NOMO-1 (cell line): ENCODE measurements around the gene PLP2.
"Not testable (repeated sequence)": the region's sequence is repeated elsewhere in the genome, so short reads cannot be mapped to it uniquely, and the experiment has no call there.

ENCODE experiments used
- DNase-seq, 2 experiments: peaks; one replicate each; lab custom pipeline; 2025; ENCODE audit not compliant: unreplicated experiment in 2 of 2; lab: John Stamatoyannopoulos, UW

The PLP2 gene

DNA sequence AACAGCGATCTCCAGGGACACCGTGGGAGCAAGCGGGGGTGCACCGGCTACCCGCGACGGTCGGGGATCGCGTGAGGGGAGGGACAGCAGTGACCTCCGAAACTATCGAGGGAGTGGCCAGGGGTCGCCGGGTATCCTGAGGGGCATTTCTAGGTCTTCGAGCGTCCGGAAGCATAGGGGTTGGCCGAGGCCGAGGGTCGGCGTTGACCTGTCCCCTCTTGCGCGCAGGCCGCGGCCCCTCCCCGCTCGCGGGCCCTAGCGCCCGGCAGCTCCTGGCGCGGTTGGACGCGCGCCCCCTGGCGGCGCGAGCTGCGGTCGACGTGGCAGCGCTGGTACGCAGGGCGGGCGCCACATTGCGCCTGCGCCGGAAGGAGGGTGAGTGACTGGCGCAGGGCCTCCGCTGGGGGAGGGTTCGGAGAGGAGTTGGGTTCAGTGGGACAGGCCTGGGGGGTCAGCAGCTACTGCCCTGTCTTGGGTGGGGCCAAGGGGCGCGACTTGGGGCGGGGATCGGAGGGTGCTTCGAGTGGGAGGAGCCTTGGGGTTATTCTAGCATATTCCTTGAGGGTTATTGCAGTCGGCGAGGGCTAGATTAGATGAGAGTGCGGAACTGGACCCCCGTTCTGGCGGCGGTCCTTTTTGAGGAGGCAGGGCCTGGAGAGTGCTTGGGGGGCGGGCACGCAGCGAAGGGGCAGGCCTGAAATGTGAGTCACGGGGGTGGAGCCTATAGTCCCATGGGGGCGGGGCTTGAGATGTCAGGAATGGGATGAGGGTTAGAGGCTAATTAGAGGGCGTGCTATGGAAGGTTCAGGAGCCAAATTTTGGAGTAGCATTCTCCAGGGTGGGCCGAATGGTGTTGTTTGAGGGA lies 7.9 kb upstream of the PLP2 start:
- peak; percentile 74 to 78 for DNase-seq

DNA sequence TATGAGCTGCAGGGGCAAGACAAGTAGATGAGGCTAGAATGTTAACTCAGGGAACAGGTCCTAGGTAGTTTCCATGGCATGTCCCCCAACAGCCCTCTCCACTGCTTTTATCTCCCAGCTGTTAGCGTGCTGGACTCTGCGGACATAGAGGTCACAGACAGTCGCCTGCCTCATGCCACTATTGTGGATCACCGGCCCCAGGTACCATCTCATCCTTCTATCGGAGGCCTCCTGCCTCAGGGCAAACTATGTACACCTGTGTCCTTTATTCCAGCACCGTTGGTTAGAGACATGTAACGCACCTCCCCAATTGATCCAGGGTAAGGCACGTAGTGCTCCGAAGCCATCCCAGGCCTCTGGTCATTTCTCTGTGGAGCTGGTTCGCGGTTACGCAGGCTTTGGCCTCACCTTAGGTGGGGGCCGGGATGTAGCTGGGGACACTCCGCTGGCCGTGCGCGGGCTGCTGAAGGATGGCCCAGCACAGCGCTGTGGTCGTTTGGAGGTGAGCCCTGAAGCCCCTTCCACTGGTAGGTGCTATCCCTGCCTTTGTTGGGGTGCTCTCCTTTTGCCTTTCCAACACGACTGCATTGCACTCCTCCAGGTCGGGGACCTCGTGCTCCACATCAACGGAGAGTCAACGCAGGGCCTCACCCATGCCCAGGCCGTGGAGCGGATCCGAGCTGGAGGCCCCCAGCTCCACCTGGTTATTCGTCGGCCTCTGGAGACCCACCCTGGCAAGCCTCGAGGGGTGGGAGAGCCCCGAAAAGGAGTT lies 6.9 kb upstream of the PLP2 start:
- no peak for DNase-seq

- peak; percentile 86 to 92 for DNase-seq
These were observed 5.5 kb upstream of the PLP2 start for GRCh38 chrX:49165901-49166881.

DNA sequence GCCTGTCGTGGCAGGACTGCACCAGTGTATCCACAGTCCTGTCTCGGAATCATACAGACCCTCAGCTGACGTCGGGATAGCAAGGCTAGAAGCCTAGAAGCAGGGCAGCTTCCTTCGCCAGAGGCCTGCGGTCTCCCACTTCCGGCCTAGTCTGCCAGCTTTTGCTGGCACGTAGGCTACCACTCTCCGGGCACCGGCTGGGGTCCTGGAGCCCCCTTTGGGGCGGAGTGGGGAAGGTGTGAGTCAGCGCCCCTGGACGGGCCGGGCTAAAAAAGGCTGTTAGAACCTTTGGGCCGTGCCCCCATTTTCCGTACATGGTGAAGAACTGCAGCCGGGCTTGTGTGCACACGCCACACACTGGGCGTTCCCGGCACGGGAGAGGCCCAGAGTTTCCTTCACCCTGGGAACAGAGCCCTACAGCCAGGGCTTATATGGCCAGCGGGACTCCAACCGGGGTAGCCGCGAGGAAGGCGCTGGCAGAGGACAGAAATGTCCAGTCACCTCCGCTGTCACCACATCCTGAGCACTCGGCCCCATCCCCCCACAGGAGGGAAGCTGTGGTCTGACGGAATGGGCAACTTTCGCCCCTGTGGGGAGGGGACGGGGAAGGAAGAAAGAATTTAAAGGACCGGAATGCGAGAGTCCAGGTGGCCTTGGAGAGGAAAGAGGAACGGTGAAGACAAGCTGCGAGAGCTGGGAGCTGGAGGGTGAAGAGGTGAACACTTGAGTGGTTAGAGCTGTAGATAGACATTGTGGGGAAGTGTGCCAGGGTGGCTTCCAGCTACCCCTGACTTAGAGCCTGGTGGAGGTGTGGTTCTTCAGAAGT lies 4.6 kb upstream of the PLP2 start:
- DNase-seq, result peak; percentile 78 to 90

DNA sequence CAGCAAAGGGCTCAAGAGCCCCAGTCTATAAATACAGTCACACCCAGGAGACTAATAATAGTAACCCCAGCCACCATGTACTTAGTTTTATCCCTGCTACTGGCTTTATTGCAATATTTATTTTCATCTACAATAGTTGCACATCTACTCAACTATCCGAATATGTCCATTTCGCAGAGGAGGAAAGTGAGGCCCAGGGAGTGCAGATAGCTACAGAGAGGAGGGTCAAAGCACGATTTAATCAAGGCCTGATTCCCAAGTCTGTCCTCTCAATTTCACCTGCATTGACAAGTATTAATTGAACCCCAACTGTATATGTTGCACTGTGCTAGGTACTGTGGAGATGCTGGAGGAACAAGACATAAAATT lies 4.0 kb upstream of the PLP2 start:
- DNase-seq, result no peak

- peak; percentile 73 to 76 for DNase-seq
These were observed 632 bp downstream of the PLP2 start for GRCh38 chrX:49172280-49172780.

DNA sequence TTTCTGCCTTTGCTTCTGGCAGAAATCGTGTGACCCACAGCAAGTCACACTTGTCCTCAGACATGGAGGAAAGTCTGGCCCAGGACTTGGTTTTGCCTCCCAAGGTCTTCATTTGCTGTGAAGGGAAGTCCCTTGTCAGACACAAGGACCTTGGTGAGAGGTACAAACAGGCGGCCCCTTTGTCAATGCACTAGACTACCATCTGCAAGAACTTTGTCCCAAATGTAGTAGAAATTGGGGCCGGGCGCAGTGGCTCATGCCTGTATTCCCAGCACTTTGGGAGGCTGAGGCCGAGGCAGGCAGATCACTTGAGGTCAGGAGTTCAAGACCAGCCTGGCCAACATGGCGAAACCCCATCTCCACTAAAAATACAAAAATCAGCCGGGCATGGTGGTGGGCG lies 1.8 kb downstream of the PLP2 start:
- not testable (repeated sequence) for DNase-seq

DNA sequence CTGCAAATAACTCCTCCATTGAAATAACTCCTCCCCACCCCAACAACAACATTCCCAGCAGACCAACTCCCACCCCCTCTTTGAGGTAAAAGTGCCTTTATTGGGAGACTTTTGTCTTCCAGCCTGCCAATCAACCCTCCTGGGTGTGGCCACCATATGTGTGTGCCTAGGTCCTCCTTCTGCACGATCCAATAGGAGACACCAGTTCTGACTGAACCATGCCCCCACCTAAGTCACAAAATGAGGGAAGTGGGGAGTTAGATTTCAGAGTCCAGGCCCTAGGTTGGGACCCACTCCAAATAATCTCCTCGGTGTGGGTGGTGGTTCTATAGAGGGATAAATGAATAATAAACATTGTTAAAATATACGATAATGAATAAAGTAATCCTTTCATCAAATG lies 3.0 kb downstream of the PLP2 start:
- DNase-seq, result no peak

GRCh38 chrX:49175435-49176274 lies 4.0 kb downstream of the PLP2 start:
- DNase-seq, result no peak

- peak; percentile 69 to 82 for DNase-seq
These were observed 5.0 kb downstream of the PLP2 start for GRCh38 chrX:49176421-49177326.

DNA sequence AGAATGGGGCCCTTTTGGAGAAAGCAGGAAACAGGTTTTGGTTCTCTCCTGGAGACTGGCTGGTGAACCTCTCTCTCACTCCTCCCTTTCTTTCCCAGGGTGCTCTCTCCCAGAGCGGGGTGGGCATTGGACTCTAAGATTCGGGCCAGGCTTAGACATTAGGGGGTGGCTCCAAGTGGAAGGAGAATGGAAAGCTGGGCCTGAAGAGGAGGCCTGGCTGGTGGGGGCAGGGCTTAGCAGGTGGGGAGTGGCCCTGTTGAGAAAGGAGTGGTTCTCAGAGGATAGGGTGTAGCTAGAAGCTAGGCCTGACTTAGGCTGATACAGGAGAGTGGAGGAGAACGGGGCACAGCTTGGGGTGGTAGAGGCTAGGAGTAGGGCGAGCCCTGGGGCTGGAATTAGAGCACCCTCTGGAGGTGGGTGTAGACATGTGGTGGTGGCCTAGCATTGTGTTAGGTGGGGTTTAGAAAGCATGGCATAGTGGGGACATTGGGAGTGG lies 5.7 kb downstream of the PLP2 start:
- DNase-seq, result peak; percentile 47 to 70

- no peak for DNase-seq
These were observed 6.3 kb downstream of the PLP2 start for GRCh38 chrX:49177873-49178480.

DNA sequence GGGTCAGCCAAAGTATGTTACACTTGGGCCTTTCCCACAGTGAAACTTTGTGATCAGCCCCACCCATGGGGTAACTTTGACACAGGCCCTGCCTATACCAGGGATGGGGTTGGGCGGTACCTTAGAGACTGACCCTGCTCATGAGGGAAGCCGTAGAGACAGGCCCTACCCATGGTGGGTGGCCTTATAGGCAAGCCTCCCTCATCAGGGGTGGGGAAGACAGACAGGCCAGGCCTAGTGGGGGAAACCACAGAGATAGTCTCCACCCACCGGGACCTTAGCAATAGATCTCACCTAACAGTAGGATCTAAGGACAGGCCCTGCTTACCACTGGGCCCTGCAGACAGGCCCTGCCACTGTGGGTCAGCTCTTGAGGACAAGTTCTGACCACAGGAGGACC lies 6.8 kb downstream of the PLP2 start:
- DNase-seq, result no peak

DNA sequence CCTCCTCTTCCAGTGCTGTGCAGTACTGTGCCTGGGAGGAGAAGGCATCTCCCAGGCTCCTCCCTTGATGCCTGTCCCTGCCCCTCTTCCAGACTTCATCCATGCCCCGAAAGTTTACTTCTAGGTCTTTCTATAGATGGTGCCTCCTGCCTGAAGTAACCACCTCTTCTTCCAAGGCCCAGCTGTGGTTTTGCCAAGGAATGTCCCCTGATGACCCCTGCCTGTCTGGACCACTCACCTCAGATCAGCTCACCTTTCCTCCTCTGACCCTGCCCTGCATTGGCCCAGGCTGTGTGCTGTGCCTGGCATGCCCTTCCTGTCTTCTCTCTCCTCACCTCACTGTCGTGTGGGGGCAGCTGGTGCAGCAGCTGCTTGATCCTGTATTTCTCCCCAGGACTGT lies 7.7 kb downstream of the PLP2 start:
- no peak for DNase-seq

GRCh38 chrX:49183701-49184281 lies 12.1 kb downstream of the PLP2 start:
- DNase-seq, result no peak

- DNase-seq, result peak in 1 of 2 experiments; percentile 13
These were observed 12.9 kb downstream of the PLP2 start for GRCh38 chrX:49184294-49185281.
